ENCODE data around the gene HMGCS2. TPM values are rescaled to one million over a fixed set of nuclear protein-coding genes. Genes with fewer than 3 reads are reported as not detected.

HMGCS2 gene
- total RNA-seq, 1 donor from 2014 or later, result not detected

DNA sequence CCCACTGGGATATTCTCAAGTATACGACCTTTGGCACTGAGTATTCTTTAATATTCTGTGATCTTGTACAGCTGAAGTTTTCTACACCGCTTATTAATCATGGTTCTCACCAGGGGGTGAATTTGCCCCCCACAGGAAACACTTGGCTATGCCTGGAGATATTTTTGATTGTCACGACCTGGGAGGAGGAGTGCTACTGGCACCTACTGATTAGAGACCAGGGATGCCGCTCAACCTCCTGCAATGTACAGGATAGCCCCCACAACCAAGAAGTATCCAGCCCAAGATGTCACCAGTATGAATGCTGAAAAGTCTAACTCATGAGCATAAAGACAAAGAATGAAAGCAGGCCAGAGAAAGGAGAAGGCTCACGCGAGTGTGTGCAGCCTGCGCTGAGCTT is 28.9 kb upstream of the HMGCS2 start:
- Mint-ChIP-seq H3K27me3 (no peaks in the 10 kb centered on the region), H3K36me3 (ENCODE audit: low read depth) (no peaks in the 10 kb centered on the region), H3K27ac (no peak overlapping the region), H3K4me3 (no peak overlapping the region), H3K4me1 (no peaks in the 10 kb centered on the region), H3K9me3 (no peaks in the 10 kb centered on the region)
- ChIA-PET CTCF (no interaction called here), POLR2A (no interaction called here)
- intact Hi-C loops (cut with micrococcal nuclease), result no loop called here
- TF ChIP-seq CTCF (IDR thresholded peaks at IDR 0.05), result no peak
- no peak for DNase-seq
- ATAC-seq (ENCODE audit: low read depth), result no peak

- intact Hi-C loops (cut with micrococcal nuclease), result no loop called here
- H3K4me1 Mint-ChIP-seq, result no peaks in the 10 kb centered on the region
- no peak overlapping the region for H3K4me3 Mint-ChIP-seq
- CTCF ChIA-PET, result no interaction called here
- ATAC-seq (ENCODE audit: low read depth) (no peak), DNase-seq (no peak)
- no peak for TF ChIP-seq CTCF (IDR thresholded peaks at IDR 0.05)
- H3K36me3 Mint-ChIP-seq (ENCODE audit: low read depth), result no peaks in the 10 kb centered on the region
- H3K27me3 Mint-ChIP-seq, result peaks cover under 1% of the 10 kb centered on the region
- H3K27ac Mint-ChIP-seq, result no peak overlapping the region
- POLR2A ChIA-PET, result no interaction called here
- H3K9me3 Mint-ChIP-seq, result no peaks in the 10 kb centered on the region
Measured at GRCh38 chr1:119797162-119797561, 28.5 kb upstream of the HMGCS2 start.

- DNase-seq, result no peak
- Mint-ChIP-seq H3K4me1 (no peaks in the 10 kb centered on the region), H3K4me3 (no peak overlapping the region), H3K36me3 (ENCODE audit: low read depth) (no peaks in the 10 kb centered on the region), H3K27ac (no peak overlapping the region), H3K27me3 (peaks cover 10% of the 10 kb centered on the region), H3K9me3 (no peaks in the 10 kb centered on the region)
- ATAC-seq (ENCODE audit: low read depth), result no peak
- no peak for TF ChIP-seq CTCF (IDR thresholded peaks at IDR 0.05)
- POLR2A ChIA-PET, result no interaction called here
- CTCF ChIA-PET, result interaction anchor here (1.8 kb wide), 1 partner anchor 13 kb away, joined by 9 read pairs; no protein-coding TSS in a partner anchor
- intact Hi-C loops (cut with micrococcal nuclease), result no loop called here
Measured at GRCh38 chr1:119795261-119796200, 26.8 kb upstream of the HMGCS2 start.

GRCh38 chr1:119794876-119795240 is 26.2 kb upstream of the HMGCS2 start:
- no peak overlapping the region for H3K4me3 Mint-ChIP-seq
- POLR2A ChIA-PET, result no interaction called here
- DNase-seq (no peak), ATAC-seq (ENCODE audit: low read depth) (no peak)
- CTCF ChIA-PET, result interaction anchor here (1.8 kb wide), 1 partner anchor 14 kb away, joined by 9 read pairs; no protein-coding TSS in a partner anchor
- H3K36me3 Mint-ChIP-seq (ENCODE audit: low read depth), result no peaks in the 10 kb centered on the region
- no peak for TF ChIP-seq CTCF (IDR thresholded peaks at IDR 0.05)
- H3K4me1 Mint-ChIP-seq, result no peaks in the 10 kb centered on the region
- intact Hi-C loops (cut with micrococcal nuclease), result no loop called here
- H3K9me3 Mint-ChIP-seq, result no peaks in the 10 kb centered on the region
- H3K27me3 Mint-ChIP-seq, result peaks cover 14% of the 10 kb centered on the region
- no peak overlapping the region for H3K27ac Mint-ChIP-seq

DNA sequence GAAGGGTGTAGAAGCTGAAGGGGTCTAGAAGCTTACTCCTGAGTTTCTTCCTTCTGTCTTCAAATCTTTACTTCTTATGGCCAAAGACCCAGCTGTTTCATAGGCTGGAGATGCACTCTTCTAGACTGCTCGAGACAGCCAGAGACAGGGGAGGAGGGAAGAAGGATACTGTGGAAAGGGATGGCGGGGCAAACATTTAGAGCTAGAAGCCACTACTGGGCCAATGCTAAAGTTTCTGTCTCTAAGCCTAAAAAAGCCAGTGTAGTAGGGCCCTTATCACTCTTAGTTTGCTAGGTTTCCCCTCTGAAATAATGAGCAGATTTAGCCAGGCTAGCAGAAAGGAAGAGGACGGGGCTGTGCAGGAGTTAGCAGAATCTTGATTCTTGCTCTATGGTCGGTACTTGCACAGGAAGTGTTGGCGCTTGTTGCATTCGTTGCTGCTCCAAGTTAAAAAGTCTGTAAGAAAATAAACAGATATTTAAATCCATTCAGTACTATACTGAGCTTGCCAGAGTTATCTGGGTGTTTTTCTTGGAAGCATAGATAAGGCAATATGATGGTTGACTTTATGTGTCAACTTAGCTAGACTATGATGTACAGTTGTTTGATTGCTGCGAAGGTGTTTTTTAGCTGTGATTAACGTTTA is 25.6 kb upstream of the HMGCS2 start:
- ChIA-PET CTCF (interaction anchor here (1.8 kb wide), 1 partner anchor 14 kb away, joined by 9 read pairs; no protein-coding TSS in a partner anchor), POLR2A (no interaction called here)
- Mint-ChIP-seq H3K9me3 (no peaks in the 10 kb centered on the region), H3K4me3 (no peak overlapping the region), H3K4me1 (no peaks in the 10 kb centered on the region), H3K27me3 (peaks cover 14% of the 10 kb centered on the region), H3K27ac (no peak overlapping the region), H3K36me3 (ENCODE audit: low read depth) (no peaks in the 10 kb centered on the region)
- ATAC-seq (ENCODE audit: low read depth) (no peak), DNase-seq (no peak)
- no peak for TF ChIP-seq CTCF (IDR thresholded peaks at IDR 0.05)
- intact Hi-C loops (cut with micrococcal nuclease), result no loop called here

All from activated B cell treated with CpG ODN at 0.5 μM for 24 hours (primary cell).